ENCODE results near the gene CAPNS1.
"Not testable (repeated sequence)": the region's sequence is repeated elsewhere in the genome, so short reads cannot be mapped to it uniquely, and the experiment has no call there.

- TF ChIP-seq, protein P1, sequence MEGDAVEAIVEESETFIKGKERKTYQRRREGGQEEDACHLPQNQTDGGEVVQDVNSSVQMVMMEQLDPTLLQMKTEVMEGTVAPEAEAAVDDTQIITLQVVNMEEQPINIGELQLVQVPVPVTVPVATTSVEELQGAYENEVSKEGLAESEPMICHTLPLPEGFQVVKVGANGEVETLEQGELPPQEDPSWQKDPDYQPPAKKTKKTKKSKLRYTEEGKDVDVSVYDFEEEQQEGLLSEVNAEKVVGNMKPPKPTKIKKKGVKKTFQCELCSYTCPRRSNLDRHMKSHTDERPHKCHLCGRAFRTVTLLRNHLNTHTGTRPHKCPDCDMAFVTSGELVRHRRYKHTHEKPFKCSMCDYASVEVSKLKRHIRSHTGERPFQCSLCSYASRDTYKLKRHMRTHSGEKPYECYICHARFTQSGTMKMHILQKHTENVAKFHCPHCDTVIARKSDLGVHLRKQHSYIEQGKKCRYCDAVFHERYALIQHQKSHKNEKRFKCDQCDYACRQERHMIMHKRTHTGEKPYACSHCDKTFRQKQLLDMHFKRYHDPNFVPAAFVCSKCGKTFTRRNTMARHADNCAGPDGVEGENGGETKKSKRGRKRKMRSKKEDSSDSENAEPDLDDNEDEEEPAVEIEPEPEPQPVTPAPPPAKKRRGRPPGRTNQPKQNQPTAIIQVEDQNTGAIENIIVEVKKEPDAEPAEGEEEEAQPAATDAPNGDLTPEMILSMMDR (IDR thresholded peaks at IDR 0.05; ENCODE audit: low read depth, low read length, poor library complexity, severe bottlenecking): not testable (repeated sequence)
- not testable (repeated sequence) for TF ChIP-seq EZH2phosphoT487 (IDR thresholded peaks at IDR 0.05; ENCODE audit: borderline replicate concordance, low read length)
Measured at GRCh38 chr19:36179077-36179476, 39.2 kb downstream of the CAPNS1 start.

Measured in DOHH2 (cell line).